ENCODE data around the gene RUSC1.
"Not testable (repeated sequence)": the region's sequence is repeated elsewhere in the genome, so short reads cannot be mapped to it uniquely, and the experiment has no call there.

The RUSC1 gene

DNA sequence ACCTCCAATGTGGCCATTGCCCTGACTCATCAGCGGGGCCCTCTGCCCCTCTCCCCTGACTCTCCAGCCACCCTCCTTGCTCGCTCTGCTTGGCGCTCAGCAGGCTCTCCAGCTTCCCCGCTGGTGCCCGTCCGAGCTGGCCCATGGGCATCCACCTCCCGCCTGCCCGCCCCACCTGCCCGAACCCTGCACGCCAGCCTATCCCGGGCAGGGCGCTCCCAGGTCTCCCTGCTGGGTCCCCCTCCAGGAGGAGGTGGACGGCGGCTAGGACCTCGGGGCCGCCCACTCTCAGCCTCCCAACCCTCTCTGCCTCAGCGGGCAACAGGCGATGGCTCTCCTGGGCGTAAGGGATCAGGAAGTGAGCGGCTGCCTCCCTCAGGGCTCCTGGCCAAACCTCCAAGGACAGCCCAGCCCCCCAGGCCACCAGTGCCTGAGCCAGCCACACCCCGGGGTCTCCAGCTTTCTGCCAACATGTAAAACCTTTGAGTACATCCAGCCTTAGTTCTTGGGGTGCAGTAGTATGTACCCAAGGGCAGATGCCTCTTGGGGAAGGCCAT lies 32.6 kb upstream of the RUSC1 start:
- no peaks in the 10 kb centered on the region for H3K79me2 ChIP-seq (ENCODE audit: insufficient read depth, low read length)
- H3K36me3 ChIP-seq (ENCODE audit: low read length), result no peaks in the 10 kb centered on the region
- H3K4me3 ChIP-seq (ENCODE audit: insufficient read depth, low read length, poor library complexity, severe bottlenecking), result no peak overlapping the region
- H3K4me2 ChIP-seq (ENCODE audit: low read depth, low read length, poor library complexity, severe bottlenecking), result no peak overlapping the region
- H2AFZ ChIP-seq (ENCODE audit: low read depth, low read length, severe bottlenecking), result no peak overlapping the region
- no peak overlapping the region for H3K9ac ChIP-seq (ENCODE audit: low read length)
- H3K9me2 ChIP-seq (replicated peaks; ENCODE audit: insufficient read depth, low read length), result no peaks in the 10 kb centered on the region
- no peaks in the 10 kb centered on the region for H3K27me3 ChIP-seq (ENCODE audit: low read length)
- no peaks in the 10 kb centered on the region for H3F3A ChIP-seq (ENCODE audit: insufficient read depth)
- no peaks in the 10 kb centered on the region for H3K9me3 ChIP-seq (ENCODE audit: insufficient read depth, low read length)
- no peak overlapping the region for H3K27ac ChIP-seq (ENCODE audit: low read depth, low read length)
- TF ChIP-seq, protein P1, sequence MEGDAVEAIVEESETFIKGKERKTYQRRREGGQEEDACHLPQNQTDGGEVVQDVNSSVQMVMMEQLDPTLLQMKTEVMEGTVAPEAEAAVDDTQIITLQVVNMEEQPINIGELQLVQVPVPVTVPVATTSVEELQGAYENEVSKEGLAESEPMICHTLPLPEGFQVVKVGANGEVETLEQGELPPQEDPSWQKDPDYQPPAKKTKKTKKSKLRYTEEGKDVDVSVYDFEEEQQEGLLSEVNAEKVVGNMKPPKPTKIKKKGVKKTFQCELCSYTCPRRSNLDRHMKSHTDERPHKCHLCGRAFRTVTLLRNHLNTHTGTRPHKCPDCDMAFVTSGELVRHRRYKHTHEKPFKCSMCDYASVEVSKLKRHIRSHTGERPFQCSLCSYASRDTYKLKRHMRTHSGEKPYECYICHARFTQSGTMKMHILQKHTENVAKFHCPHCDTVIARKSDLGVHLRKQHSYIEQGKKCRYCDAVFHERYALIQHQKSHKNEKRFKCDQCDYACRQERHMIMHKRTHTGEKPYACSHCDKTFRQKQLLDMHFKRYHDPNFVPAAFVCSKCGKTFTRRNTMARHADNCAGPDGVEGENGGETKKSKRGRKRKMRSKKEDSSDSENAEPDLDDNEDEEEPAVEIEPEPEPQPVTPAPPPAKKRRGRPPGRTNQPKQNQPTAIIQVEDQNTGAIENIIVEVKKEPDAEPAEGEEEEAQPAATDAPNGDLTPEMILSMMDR (IDR thresholded peaks at IDR 0.05; ENCODE audit: insufficient read depth, low read length, poor library complexity, severe bottlenecking), result no peak
- no peak for TF ChIP-seq EZH2phosphoT487 (conservative IDR thresholded peaks at IDR 0.05; ENCODE audit: low read length)
- no peaks in the 10 kb centered on the region for H4K20me1 ChIP-seq (ENCODE audit: low read depth, low read length)

DNA sequence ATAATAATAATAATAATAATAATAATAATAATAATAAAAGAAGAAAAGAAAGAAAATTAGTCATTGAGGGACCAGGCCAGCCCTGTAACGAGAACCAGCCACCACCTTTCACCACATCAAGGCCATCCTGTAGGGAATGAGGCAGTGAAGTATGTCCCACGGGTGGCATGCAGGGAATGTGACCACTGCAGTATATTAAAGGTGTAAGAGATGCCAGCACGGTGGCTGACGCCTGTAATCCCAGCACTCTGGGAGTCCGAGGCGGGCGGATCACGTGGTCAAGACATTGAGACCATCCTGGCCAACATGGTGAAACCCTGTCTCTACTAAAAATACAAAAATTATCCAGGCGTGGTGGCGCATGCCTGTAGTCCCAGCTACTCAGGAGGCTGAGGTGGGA lies 29.7 kb upstream of the RUSC1 start:
- H3K4me2 ChIP-seq (ENCODE audit: low read depth, low read length, poor library complexity, severe bottlenecking); H3K4me3 ChIP-seq (ENCODE audit: insufficient read depth, low read length, poor library complexity, severe bottlenecking); H3K27me3 ChIP-seq (ENCODE audit: low read length); H3K27ac ChIP-seq (ENCODE audit: low read depth, low read length); H4K20me1 ChIP-seq (ENCODE audit: low read depth, low read length); H3K9me2 ChIP-seq (replicated peaks; ENCODE audit: insufficient read depth, low read length); H3K36me3 ChIP-seq (ENCODE audit: low read length); H2AFZ ChIP-seq (ENCODE audit: low read depth, low read length, severe bottlenecking); H3K9ac ChIP-seq (ENCODE audit: low read length); H3F3A ChIP-seq (ENCODE audit: insufficient read depth); H3K9me3 ChIP-seq (ENCODE audit: insufficient read depth, low read length); H3K79me2 ChIP-seq (ENCODE audit: insufficient read depth, low read length): not testable (repeated sequence)

DNA sequence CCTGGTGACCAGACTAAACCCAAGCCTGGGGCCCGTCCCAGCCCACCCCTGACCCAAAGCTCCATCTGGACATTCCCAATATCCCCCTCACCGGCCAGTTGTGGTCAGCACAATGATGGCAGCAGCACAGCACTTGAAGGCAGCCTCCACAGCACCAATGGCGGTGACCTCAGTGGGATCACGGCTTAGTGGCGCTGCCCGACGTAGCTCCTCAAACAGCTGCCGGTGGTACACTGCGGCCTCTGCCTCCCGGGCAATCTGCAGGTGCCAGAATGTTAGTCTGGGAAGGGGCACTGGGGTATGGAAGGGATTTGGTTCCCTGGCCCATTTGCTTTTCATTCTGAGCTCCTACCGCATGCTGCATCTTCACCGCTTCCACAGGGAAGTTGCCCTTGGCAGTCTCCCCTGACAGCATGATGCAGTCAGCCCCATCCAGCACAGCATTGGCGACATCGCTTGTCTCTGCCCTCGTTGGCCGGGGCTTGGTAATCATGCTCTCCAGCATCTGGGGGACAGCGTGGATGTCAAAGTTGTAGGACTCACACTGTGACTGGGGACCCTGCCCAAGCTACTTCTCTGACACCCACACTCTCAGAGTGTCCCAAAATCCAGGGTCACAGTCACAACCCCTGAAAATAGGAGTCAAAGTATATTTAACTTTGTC lies 27.5 kb upstream of the RUSC1 start:
- Histone ChIP-seq H2AFZ (ENCODE audit: low read depth, low read length, severe bottlenecking) (no peak overlapping the region), H3K4me2 (ENCODE audit: low read depth, low read length, poor library complexity, severe bottlenecking) (no peak overlapping the region), H3K27me3 (ENCODE audit: low read length) (no peaks in the 10 kb centered on the region), H3K9me2 (replicated peaks; ENCODE audit: insufficient read depth, low read length) (no peaks in the 10 kb centered on the region), H3K27ac (ENCODE audit: low read depth, low read length) (no peak overlapping the region), H3K36me3 (ENCODE audit: low read length) (no peaks in the 10 kb centered on the region), H3F3A (ENCODE audit: insufficient read depth) (no peaks in the 10 kb centered on the region), H3K4me3 (ENCODE audit: insufficient read depth, low read length, poor library complexity, severe bottlenecking) (no peak overlapping the region), H3K79me2 (ENCODE audit: insufficient read depth, low read length) (no peaks in the 10 kb centered on the region), H3K9ac (ENCODE audit: low read length) (no peak overlapping the region), H4K20me1 (ENCODE audit: low read depth, low read length) (no peaks in the 10 kb centered on the region), H3K9me3 (ENCODE audit: insufficient read depth, low read length) (no peaks in the 10 kb centered on the region)
- TF ChIP-seq EZH2phosphoT487 (conservative IDR thresholded peaks at IDR 0.05; ENCODE audit: low read length), result no peak
- TF ChIP-seq, protein P1 (IDR thresholded peaks at IDR 0.05; ENCODE audit: insufficient read depth, low read length, poor library complexity, severe bottlenecking), result no peak

DNA sequence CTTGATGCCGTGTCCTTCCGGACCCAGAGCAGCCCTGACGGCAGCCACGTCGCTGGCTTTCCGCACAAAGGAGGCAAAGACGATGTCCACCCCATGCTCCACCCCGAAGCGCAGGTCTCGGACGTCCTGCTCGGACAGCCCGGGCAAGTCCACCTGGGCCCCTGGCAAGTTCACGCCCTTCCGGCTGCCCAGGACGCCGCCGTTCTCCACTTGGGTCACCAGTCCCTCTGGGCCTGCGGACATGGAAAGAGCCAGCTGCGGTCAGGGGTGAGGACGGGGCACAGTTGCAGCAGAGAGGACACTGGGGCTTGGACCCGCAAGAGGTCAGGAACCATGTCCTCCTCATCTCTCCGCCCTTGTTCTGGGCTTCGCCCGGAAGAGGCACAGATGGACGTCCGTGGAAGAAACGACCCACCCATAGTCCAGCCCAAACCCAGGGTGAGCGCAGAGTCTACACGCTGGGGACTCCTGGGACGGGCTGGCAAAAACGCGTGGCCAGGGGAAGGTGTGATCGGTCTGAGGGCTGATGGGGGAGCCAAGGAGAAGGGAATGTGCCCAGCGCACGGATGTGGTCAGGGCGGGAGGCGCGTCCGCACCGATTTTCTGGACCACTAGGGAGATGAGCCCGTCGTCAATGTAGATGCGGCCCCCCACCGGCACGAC lies 26.0 kb upstream of the RUSC1 start:
- no peak overlapping the region for H3K27ac ChIP-seq (ENCODE audit: low read depth, low read length)
- H3K4me2 ChIP-seq (ENCODE audit: low read depth, low read length, poor library complexity, severe bottlenecking), result no peak overlapping the region
- H3F3A ChIP-seq (ENCODE audit: insufficient read depth), result no peaks in the 10 kb centered on the region
- no peak for TF ChIP-seq EZH2phosphoT487 (conservative IDR thresholded peaks at IDR 0.05; ENCODE audit: low read length)
- H3K9me3 ChIP-seq (ENCODE audit: insufficient read depth, low read length), result no peaks in the 10 kb centered on the region
- no peaks in the 10 kb centered on the region for H3K79me2 ChIP-seq (ENCODE audit: insufficient read depth, low read length)
- no peaks in the 10 kb centered on the region for H3K36me3 ChIP-seq (ENCODE audit: low read length)
- H3K9me2 ChIP-seq (replicated peaks; ENCODE audit: insufficient read depth, low read length), result no peaks in the 10 kb centered on the region
- H3K27me3 ChIP-seq (ENCODE audit: low read length), result no peaks in the 10 kb centered on the region
- H3K9ac ChIP-seq (ENCODE audit: low read length), result no peak overlapping the region
- no peak overlapping the region for H3K4me3 ChIP-seq (ENCODE audit: insufficient read depth, low read length, poor library complexity, severe bottlenecking)
- H4K20me1 ChIP-seq (ENCODE audit: low read depth, low read length), result no peaks in the 10 kb centered on the region
- H2AFZ ChIP-seq (ENCODE audit: low read depth, low read length, severe bottlenecking), result no peak overlapping the region

Data from SU-DHL-6 (cell line).